Activated T-helper 1 cell treated with anti-CD3 and anti-CD28 coated beads, Interleukin-2, amount 50 U/mL, for 16 hours (primary cell): ENCODE measurements around the gene MINDY4.

Experiments used
- DNase-seq, 2 donors: peaks; one replicate each; pipeline ENCODE4 v3.0.0-alpha.2; 2020; ENCODE audit warnings: low read depth in 1 of 2, low spot score in 1 of 2

MINDY4 gene

DNA sequence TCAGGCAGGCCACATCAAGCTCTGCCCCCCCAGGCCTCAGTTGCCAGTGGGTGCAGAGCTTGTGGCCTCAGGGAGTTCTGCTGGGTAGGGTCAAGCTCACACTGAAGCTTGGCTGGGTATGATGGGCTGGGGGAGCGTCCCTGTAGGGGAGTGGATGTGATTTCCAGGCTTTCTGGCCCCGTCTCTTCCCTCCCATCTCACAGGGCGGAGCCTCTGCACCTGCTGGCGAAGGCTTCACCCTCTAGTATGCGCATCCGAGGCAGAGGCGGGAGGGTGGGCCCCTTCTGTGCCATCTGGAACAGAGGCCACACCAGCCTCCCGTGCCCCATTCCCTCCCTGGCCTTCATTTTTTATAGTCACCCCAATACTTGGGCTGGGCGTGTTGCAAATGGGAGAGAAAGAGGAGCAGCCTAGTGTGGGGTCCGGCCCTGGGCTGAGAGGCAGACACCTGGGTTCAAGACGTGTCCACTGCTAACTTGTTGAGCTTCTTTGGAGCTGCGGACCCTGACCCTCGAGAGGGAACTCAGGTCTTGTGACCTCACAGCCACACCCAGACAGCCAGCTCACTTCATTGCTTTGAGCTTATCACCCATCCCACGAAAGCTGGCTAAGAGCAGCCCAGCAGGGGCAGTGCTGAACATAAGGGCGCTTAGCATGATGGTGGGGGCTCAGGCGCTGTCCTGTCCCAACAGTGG is 142.8 kb downstream of the MINDY4 start:
- no peak for DNase-seq

DNA sequence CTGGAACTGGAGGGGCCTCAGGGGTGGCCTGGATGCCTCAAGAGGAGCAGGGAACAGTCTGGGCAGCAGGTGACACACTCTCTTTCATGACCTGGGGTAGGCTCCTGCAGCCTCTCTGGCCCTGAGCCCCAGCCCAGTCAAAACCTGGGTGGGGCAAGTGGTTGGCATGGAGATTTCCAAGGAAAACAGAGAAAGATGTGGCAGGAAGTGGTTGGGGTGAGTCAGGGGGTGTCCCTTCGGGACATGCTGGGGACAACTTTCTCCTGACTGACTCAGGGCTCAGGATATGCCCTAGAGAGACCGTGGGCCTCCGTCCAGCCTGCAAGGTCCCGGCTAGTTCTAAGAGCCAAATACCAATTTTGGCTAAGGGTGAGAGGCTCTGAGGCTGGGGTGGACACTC is 143.4 kb downstream of the MINDY4 start:
- no peak for DNase-seq

GRCh38 chr7:30915005-30915601 is 143.9 kb downstream of the MINDY4 start:
- DNase-seq = no peak

DNA sequence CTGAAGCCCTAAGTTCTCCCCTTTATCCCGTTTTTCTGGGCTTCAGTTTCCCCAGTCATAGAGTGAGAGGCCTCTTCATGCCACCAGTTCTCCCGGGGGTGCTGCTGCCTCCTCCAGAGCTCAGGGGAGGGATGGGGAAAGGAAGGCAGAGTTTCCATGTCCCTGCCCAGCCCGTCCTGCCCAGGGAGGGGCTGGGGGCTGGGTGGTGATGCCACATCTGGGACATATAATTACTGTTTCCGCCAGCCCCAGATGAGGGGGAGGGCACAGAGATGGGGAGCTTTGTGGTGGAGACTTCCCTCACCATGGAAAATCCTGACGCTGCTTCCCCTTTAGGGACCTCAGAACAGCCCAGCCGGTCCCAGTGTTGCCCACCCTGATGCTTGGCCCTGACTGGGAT is 144.5 kb downstream of the MINDY4 start:
- no peak for DNase-seq

GRCh38 chr7:30916255-30916654 is 145.0 kb downstream of the MINDY4 start:
- no peak for DNase-seq

DNA sequence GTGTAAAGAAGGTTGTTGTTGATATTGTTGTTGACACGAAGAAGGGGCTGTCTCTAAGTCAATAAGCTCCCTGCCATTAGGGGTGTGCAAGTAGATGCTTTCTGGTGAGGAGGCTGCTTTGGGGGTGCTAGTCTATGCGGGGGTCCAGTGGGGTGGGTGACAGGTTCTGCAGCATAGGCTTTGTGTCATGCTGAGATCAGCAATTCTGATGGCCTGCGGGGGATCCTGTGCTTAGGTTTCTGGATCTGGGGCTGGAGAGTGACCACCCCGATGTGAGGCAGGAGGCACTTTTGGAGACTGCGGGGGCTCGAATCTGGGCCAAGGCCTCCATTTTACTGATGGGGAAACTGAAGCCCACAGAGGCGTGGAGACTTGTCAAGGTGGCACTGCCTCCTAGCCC is 145.6 kb downstream of the MINDY4 start:
- DNase-seq = no peak

DNA sequence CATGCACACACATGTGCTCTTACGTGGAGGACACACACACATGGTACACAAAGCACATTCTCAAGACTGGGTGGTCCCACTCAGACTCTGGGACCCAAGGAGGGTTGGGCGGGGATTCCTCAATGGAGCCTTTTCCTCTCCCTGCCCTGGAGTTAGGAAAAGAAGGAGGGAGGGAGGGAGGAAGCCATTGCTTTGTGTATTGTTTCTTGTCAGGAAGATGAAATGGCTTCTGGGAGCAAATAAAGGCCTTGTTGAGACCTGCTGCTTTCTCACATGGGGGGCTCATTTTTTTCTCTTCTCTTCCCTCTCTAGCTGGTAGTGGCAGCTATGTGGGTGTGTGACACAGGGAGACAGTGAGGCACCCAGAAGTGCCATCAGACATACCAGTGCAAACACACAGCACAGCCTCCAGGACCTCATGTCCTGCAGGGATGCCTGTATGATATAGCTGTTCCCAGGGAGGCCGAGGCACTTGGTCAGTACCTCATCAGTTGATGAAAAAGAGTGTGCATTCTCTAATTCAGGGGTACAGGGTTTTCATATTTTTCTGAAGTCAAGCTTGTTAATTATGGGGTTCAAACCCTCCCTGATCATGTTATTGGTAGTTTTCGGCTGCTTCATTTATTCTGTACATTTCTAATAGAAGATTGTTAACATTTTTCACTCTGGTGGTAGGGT is 146.1 kb downstream of the MINDY4 start:
- DNase-seq = no peak

GRCh38 chr7:30918676-30919075 is 147.5 kb downstream of the MINDY4 start:
- DNase-seq = no peak

DNA sequence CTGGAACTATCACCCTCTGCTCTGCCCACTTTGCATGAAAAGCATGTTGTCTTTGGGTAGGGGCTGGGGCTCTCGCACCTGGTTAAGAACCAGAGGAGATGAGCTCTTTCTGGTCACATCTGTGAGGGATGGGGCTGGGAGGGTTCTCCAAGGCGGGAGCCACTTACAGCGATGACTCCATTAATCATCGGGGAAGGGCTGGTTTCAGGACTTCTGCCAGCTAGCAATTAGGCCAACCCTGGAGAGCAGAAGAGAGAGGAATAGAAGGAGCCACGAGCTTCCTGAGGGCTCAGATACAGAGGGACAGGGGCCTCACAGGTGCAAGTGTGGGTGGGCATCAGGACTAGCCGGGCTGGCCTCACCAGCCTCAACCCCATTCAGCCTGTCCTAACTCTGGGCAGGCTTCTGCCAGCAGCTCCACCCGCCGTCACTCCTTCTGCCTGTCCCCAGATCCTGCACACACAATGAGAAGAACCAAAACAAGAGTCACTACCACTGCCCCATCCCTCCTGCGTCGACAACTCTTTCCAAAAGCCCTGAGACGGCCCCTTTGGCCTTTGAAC is 148.9 kb downstream of the MINDY4 start:
- DNase-seq = no peak

DNA sequence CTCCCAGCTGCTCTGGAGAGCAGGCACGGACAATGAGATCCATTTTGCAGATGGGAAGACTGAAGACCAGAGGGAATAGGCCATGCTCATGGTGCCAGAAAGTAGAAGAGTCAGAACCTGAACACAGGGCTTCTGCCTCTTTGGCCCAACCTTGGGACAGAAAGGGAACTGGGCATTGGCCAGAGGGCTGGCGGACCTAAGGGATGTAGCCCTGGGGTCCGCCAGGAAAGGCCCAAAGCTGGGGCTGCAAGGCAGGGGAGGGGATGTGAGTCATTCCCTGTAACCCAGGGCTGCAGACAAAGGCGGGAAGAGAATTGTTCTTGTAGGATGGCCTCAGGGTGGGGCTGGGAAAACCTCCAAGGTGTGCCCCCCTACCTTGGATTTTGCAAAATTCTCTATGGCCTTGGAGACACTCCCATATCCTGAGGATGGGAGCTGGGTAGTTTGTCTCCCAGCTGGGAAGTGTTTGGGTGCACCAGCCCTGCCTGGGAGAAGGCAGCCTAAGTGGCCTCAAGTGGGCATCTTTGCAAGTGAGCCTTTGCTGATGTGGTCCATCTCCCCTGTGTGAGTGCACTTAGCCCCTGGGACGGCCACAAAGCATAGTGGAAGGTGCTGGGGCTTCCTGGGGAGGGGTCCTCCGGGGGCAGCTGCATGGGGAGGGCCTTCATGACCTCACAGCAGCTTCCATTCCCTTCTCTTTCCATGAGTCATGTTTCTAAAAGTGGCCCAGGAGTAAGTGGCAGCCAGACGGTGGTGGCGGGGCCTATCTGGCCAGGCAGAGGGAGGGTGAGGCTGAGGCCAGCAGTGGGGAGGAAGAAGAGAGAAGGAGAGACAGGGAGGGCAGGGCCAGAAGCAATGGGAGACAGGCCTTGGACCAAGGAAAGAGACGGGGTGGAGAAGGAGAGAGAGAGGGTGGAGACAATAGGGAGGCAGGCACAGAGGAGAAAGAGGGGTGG is 149.6 kb downstream of the MINDY4 start:
- DNase-seq = no peak

GRCh38 chr7:30921540-30922401 is 150.6 kb downstream of the MINDY4 start:
- no peak for DNase-seq

GRCh38 chr7:30922596-30922995 is 151.4 kb downstream of the MINDY4 start:
- no peak for DNase-seq

- no peak for DNase-seq
Observed at GRCh38 chr7:30923009-30923773, 152.0 kb downstream of the MINDY4 start.

- no peak for DNase-seq
Observed at GRCh38 chr7:30923774-30924413, 152.7 kb downstream of the MINDY4 start.

- DNase-seq = no peak
Observed at GRCh38 chr7:30924624-30925023, 153.4 kb downstream of the MINDY4 start.

- DNase-seq = no peak
Observed at GRCh38 chr7:30925117-30925516, 153.9 kb downstream of the MINDY4 start.

- DNase-seq = no peak
Observed at GRCh38 chr7:30925913-30926312, 154.7 kb downstream of the MINDY4 start.

DNA sequence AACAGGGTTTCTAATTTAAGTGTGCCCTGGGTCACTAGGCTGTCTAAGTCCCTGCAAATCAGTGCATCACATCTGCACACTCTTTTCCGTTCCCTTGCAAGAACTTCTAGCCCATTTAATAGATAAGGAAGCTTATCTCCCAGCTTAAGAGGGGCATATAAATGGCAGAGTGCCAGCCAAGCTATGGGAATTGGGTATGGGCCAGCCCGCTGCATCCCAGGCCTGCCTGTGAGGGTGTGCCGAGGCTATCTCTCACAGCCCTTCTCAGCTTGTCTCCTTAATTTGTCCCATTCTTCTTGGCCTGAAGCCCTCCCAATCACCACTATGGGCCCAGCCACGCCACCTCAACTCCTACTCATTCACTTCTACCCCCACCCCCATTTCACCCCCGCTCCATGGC is 155.1 kb downstream of the MINDY4 start:
- DNase-seq = no peak

GRCh38 chr7:30927040-30927439 is 155.8 kb downstream of the MINDY4 start:
- DNase-seq = no peak
